Inferior parietal cortex (tissue), 1 donor: Measurements from ENCODE around the gene NOC4L.

Source experiments
- DNase-seq: peaks from one replicate; pipeline ENCODE4 v3.0.0-alpha.2; 2016; ENCODE audit errors: extremely low spot score

The NOC4L gene

DNA sequence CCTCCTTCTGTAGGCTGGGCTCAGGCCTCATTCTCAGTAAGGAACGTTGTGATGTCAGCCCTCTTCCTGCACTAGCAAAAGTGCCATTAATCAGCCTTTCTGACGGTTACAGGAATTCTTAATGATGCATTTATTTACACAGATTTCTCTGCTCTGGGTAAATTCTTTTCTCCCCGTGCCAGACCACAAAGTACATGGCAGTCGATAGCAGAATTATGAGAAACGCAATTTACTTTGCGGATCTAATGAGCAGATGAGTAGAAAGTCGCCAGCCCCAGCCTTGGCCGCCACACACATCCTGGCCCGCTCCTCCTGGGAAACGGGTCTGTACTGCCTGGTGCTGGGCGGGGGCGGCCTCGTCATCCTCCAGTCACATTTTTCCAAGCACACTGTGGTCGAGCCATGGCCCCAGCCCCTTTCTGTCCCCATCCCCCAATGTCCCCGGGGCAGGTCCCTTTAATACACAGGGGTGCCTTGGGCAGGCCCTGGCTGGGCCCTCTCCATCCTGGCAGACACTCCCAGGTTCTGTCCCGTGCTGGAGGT is 25.9 kb downstream of the NOC4L start:
- no peak for DNase-seq

DNA sequence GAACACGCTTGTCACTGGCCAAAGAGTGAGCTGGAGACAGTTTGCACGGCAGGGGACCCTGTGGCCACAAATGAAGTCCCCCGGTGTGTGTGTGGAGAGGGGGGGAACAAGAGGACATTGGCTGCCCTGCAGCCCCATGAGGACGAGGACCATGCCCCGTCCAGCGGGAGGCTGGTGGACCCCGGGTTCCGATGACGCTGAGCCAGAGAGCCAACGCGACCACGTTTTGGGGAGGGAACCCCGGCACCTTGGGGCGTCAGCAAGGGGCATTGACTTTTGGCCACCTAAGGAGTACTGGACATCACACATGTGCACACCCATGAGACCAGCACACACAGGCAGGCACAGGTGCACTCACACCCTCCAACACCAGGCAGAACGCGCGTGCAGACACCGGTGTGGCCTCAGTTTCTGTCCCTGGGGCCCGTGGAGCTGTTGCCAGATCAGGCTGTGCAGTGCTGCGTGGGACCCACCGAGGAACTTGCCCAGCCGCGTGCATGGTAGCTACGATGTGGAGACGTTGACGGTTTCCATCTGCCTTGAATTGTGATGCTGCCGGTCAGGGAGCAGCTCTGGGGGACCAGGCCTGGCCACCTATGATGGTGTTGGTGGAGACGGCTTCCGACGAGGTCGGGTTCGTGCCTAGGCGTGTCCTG is 26.5 kb downstream of the NOC4L start:
- no peak for DNase-seq

DNA sequence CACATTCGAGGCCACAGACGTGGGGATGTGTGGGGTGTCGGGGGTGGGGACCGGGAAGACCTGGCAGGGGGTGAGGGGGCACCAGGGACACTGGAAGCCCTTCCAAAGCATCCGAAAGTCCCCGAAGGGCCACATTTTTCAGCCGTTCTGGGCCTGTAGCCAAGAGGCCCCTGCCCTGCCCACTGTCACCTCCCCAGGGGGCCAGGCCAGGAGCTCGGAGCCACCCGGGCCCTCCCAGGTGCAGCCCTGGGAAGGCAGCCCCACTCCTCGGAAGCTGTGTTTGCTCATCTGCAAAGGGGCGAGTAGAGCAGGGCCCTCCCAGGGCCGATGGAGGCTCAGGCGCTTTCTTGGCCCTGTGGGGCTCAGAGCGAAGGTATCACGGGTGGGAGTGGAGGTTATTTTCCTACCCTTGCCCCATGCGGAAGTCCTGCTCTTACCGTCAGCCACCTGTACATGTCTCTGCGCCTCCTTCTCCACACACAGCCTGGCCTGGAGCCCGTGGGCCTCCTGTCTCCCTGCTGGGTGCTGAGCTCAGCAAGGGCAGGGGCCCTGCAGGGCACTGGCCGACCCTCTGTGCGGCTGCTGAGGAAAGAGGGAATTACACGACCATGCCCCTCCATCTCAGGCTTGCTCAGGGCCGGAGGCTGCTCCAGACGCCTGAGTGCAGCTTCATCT is 27.2 kb downstream of the NOC4L start:
- DNase-seq: no peak

DNA sequence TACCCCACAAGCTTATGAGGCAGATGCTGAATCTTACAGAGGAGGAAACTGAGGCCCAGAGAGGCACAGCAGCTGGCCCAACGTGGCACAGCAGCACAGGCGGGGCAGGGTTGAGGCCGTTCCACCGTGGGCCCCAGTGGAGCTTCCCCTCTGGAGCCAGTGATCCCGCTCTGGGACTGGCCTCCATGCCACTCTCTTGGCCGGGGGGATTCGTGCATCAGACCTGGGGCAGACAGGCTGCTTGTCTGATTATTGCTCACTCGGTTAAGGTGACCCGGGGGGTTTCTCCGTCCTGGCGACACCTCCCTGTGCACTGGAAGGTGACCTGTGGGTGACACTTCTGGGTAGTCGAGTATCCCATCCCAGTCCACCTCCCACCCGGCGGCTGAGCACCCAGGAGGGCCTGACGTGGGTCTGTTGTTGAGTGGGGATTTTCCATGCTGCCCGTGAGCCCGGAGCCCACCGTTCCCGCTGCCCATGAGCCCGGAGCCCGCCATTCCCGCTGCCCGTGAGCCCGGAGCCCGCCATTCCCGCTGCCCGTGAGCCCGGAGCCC is 27.8 kb downstream of the NOC4L start:
- DNase-seq: no peak

GRCh38 chr12:132172619-132173018 is 28.4 kb downstream of the NOC4L start:
- DNase-seq: no peak

DNA sequence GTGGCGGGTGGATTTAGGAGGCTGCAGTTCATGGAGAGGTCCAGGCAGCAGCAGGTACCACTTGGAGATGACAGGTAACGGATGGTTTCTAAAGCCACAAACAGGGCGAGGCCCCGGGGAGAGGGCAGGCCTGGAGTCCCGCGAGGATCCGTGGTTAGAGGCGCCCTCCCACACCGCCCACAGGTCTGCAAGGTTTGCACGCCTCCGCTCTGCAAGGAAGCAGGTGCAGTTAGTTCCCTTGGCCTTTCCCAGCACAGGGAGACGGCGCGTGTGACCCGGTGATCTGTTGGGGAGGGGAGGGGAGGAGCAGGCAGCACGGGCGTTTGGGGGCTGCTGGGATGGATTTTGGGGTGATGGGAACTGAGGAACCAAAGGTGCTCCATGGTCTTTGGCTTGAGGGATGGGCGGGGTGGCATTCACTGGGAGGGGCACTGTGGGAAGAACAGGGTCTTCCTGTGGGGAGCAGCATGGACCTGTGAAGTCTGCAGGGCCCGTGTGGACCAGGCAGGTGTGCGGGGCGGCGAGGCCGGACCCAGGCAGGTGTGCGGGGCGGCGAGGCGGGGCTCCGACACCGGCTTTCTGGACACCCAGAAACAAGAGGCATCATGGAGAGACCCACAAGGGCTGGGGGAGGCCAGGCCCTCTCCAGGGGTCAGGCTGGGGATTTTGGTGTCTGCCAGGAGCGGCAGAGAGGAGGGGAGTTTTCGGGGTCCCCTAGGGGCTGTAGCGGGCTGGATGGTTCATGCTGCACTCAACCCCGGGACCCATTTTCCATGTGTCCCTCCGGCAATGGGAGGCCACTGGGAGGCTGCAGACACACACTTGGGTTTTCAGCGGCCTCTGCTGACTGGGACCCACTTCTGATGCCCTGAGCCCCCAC is 29.1 kb downstream of the NOC4L start:
- no peak for DNase-seq

DNA sequence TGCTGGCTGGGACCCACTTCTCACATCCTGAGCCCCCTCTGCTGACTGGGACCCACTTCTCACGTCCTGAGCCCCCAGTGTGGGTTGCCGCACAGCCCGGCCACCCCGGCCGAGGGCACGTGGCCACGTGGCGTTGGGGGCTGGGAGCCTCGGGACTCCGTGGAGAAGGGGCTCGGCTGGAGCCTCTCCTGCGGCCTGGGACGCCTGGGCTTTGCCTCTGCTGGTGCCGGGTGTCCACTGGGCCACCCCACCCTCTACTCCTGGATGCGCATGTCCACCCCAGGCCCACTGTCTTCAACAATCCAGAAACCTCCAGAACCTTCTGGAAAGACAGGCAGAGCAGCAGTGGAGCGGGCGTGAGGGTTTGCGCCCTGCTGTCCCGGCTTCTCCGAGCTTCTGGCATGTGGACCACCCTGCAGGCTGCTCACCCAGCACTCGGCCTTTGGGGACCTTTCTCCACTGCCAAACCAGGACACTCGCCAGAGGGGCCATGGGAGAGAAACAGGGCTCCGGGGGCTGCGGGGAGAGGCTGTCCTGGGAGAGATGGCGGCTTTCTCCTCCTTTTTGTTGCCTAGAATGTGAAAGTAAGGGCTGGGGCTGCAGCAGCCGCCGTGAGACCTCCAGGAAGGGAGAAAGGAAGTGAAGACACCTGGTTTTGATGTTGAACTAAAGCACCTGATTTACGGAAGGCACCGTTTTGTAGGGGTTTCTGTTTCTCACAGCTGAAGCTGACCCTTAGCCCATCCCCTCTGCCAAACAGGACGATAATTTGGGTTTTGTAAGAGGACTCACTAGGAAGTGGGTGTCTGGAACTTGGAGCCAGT is 30.0 kb downstream of the NOC4L start:
- DNase-seq: no peak

GRCh38 chr12:132174839-132175490 is 30.7 kb downstream of the NOC4L start:
- DNase-seq: no peak

DNA sequence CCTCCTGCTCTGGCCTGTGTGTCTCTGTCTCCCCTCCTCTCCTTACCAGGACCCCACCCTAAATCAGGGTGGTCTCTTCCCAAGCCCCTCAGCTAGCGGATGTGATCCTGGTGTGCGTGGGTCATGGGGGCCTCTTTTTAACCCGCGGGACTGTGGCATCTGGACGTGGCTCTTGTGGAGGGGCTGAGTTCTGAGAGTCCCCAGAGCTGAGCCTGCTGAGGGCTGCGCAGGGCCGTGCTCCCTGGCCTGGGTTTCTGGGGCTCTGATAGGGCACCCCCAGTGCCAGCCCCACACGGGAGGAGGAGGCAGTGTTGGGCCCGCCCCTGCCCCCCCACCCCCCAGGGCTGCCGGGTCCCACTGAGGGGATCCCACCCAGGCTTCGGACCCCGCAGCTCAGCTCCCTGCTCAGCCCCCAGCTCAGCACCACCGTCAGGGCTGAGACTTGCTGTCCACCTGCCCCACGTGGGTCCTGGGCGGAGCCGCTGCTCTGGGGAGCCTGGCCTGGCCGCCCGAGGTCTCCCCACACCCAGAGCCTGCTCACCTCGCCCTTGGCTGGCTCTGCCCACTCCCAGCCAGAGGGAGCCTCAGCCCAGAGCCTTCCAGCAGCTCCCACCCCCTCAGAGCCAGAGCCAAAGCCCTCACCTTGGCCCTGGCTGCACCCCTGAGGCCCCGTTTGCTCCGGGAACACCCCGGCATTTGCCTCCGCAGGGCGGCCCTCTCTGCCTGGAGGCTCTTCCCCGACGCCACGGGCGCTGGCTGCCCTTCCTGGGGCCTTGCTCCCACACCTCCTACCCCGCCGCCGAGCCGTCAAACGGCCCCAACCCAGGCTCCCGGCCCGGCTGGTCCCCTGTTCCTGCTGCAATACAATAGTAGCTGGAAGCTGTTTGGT is 31.5 kb downstream of the NOC4L start:
- DNase-seq: no peak

DNA sequence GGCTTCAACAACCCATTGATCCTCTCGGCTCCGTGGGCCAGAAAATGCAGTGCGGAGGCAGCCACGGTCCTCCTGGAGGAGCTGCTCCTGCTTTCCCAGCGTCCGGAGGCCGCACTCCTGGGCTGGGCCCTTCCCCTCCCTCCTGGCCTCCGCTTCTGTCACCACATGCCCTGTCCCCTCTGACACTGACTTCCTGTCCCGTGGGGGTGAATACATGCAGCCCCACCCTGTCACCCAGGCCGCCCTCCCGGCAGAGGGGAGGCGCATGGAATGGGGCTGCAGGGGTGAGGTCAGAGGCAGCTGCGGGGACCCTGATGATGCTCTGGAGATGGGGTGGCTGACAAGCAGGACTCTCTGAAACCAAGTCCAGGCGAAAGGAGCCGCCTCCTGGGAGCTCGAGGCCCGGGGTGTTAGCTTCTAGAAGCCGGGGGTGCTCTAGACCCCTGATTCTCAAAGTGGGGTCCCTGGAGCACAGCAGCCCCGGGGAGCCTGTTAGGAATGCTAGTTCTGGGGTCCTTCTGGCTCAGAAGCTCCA is 32.2 kb downstream of the NOC4L start:
- no peak for DNase-seq

DNA sequence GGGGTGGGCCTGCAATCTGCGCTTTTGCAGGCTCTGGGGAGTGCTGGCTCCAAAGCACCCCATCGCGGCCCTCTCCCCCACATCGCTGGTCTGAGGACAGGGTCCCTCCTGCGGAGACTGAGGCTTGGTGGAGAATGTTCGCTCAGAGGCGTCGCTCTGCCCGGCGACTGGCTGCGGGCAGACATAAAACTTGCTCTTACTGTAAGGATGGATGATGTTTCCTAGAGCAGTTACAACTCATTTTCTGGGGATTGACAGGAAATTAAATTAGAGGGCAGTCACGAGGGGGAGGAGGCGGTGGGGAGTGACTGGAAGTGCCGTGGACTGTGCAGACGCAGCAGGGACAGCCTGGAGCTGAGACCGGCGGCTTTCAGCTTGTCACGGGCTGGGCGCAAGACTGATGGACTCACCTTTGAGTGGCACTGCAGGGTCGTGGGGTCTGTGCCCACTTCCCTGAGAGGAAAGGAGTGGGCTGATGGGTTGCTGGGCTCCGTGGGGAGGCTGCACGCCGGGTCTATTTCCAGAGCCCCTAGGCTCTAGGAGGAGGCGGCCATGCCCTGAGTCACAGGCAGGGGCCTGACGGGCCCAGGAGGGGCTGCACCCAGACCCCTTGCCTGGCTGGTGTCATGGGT is 32.8 kb downstream of the NOC4L start:
- DNase-seq: no peak

DNA sequence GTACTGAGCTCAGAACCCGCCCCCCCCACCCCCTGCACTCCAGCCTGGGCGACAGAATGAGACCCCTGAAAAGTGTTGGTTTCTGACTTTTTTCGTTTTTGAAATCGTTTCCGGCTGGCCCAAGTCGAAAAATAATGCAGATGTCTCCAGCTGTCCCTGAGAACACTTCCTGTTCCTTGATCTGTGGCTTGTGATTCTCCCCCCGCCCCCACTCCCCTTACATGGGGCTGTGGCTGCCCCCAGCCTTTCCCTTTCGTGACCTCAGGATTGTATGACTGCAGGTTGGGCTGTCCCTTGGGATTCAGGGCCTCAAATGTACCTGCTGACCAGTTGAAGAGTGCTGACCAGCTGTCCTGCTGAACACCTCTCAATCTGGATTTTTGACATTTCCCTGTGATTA is 34.1 kb downstream of the NOC4L start:
- no peak for DNase-seq

- DNase-seq: no peak
Observed at GRCh38 chr12:132178801-132179401, 34.6 kb downstream of the NOC4L start.

DNA sequence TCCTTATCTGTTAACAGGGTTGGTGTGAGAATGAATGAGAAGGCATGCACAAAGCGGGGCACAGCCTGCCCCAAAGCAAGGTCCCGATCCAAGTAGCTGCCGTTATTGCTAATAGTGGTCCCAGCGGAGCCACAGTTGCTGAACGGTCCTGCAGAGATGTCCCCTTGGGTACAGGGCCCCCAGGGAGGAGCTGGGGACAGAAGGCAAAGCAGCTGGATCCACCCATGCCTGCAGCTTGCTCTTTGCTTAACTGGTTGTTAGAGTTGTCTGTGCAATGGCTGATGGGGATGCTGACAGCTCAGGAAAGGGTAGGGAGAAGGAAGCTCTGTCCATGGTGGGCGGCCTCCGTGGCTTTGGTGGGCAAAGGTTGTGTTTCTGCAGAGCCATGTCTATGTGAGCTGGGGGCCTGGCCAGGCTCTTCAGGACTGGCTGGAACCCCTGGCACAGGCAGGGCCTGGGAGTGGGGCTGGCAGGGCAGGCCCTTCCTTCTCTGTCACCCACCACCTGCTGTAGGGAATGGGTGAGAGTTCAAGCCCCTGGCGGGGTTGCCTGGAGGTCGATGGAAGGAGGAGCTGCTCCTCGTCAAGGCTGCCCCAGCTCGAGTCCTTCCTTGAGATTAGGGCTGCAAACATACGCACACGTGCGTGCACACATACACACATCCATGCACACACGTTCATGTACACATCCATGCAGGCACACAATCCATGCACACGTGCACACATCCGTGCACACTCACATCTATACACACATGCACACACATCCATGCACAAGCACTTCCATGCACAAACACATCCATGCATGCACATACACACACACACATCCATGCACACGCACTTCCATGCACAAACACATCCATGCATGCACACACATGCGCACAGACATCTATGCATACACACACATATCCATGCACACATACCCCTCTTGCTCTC is 35.4 kb downstream of the NOC4L start:
- no peak for DNase-seq

GRCh38 chr12:132180648-132181546 is 36.6 kb downstream of the NOC4L start:
- DNase-seq: no peak

DNA sequence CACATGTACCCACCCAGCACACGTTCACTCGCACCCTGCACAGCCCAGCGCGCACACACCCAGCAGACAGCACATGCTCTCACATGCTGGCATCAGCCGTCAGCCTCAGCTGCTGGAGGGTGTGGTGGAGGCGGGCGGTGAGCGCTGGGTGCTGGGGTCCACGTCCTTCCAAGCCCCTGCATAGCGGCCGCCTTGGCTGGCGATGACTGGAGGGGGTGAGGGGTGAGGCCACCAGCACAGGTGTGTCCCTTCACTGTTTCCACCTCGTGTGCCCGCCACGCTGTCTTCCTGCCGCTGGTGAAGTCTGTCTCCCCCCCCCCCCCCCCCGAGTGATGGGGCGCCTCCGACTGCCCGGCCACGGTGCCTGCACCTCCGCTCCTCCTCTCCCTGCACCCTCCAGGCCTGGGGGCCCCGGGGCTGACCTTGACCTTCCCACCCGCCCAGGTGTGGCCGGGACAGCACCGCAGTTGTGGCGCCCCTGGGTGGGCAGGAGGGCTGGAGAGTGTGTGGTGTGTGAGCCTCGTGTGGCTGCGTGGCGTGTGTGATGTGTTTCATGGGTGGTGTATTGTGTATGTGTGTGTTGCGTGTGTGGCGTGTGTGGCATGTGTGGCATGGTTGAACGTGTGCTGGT is 37.4 kb downstream of the NOC4L start:
- DNase-seq: no peak
